Calu3 (cell line): ENCODE data around the gene EPS8L1. TPM values are rescaled to one million over a fixed set of nuclear protein-coding genes. Genes with fewer than 3 reads are reported as not detected.
"Not testable (repeated sequence)": the region's sequence is repeated elsewhere in the genome, so short reads cannot be mapped to it uniquely, and the experiment has no call there.

Source experiments
- BruUV-seq: library from RNA; stranded (reverse); fragments of 400-500 nt; replicated peaks from 2 replicates; lab custom pipeline; 2021; lab: Mats Ljungman, UMichigan
- CTCF ChIA-PET: fragments of 300-600 bp; sonication (Branson Sonifier 250); formaldehyde crosslinking; loops from one replicate; lab custom pipeline; 2022; ENCODE audit warnings: antibody characterized with exemption; lab: Charles Lee
- DNase-seq: peaks from one replicate; pipeline ENCODE4 v3.0.0; 2022
- H3K27ac Mint-ChIP-seq: one replicate; pipeline ENCODE4 v1.8.0; 2022; ENCODE audit warnings: mixed read lengths; ENCODE audit not compliant: unreplicated experiment
- H3K27me3 Mint-ChIP-seq: one replicate; pipeline ENCODE4 v1.8.0; 2022; ENCODE audit warnings: mixed read lengths; ENCODE audit not compliant: unreplicated experiment
- H3K36me3 Mint-ChIP-seq: one replicate; pipeline ENCODE4 v1.8.0; 2022; ENCODE audit warnings: mild to moderate bottlenecking, moderate library complexity, mixed read lengths; ENCODE audit not compliant: insufficient read depth, unreplicated experiment
- H3K4me1 Mint-ChIP-seq: one replicate; pipeline ENCODE4 v1.8.0; 2022; ENCODE audit warnings: mild to moderate bottlenecking, low read depth, mixed read lengths; ENCODE audit not compliant: unreplicated experiment
- H3K4me3 Mint-ChIP-seq: one replicate; pipeline ENCODE4 v1.8.0; 2022; ENCODE audit warnings: mild to moderate bottlenecking, low read depth, moderate library complexity, mixed read lengths; ENCODE audit not compliant: unreplicated experiment
- H3K9me3 Mint-ChIP-seq: one replicate; pipeline ENCODE4 v1.8.0; 2022; ENCODE audit warnings: low read depth, mixed read lengths; ENCODE audit not compliant: unreplicated experiment
- CTCF ChIP-seq: fragments of 200-600 bp; IDR thresholded peaks from one replicate; pipeline ENCODE4 v1.8.0; 2022; ENCODE audit warnings: antibody characterized with exemption; ENCODE audit not compliant: unreplicated experiment
- intact Hi-C: fragments of 100-400 bp; cut with micrococcal nuclease; formaldehyde crosslinking; loops from one replicate; pipeline ENCODE4 v1.10.0; 2022; ENCODE audit not compliant: unreplicated experiment
- total RNA-seq: library from RNA; stranded (reverse); gene quantifications from 2 replicates; pipeline ENCODE4 v1.2.3, GENCODE V29; 2022

The EPS8L1 gene
- total RNA-seq, 1 experiment from 2014 or later = 97.3 TPM

DNA sequence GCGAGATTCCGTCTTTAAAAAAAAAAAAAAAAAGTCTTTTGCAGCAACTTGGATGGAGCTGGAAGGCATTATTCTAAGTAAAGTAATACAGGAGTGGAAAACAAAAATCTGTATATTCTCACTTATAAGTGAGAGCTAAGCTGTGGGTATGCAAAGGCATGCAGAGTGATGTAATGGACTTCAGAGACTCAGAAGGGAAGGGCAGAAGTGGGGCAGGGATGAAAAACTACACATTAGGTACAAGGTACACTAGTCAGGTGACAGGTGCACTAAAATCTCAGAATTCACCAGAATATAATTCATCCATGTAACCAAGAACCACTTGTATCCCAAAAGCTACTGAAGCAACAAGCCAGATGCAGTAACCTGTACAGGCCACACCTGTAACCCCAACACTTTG lies 39.6 kb upstream of the EPS8L1 start:
- Mint-ChIP-seq H3K9me3 (no peaks in the 10 kb centered on the region), H3K27me3 (no peaks in the 10 kb centered on the region), H3K4me3 (no peak overlapping the region), H3K36me3 (peaks cover 36% of the 10 kb centered on the region), H3K4me1 (no peaks in the 10 kb centered on the region), H3K27ac (no peak overlapping the region)
- no TSS peak for BruUV-seq
- no peak for TF ChIP-seq CTCF
- no peak for DNase-seq
- CTCF ChIA-PET = interaction anchor here (0.6 to 0.7 kb wide), 2 partner anchors 18 to 444 kb away, joined by 3 to 4 read pairs; no protein-coding TSS in a partner anchor
- intact Hi-C loops = no loop called here

DNA sequence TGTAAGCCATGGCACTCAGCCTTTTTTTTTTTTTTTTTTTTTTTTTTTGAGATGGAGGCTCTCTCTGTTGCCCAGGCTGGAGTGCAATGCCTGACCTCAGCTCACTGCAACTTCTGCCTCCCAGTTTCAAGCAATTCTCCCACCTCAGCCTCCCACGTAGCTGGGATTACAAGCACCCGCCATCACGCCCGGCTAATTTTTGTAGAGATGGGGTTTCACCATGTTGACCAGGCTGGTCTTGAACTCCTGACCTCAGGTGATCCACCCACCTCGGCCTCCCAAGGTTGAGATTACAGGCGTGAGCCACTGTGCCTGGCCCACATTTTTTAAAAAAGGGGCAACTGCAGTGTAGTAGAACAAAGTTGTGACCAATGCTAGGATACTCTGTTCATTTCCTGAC lies 38.1 kb upstream of the EPS8L1 start:
- CTCF ChIA-PET, H3K4me3 Mint-ChIP-seq, DNase-seq, H3K27me3 Mint-ChIP-seq, H3K4me1 Mint-ChIP-seq, intact Hi-C loops, H3K27ac Mint-ChIP-seq, H3K9me3 Mint-ChIP-seq, BruUV-seq: not testable (repeated sequence)
- peaks cover 45% of the 10 kb centered on the region for H3K36me3 Mint-ChIP-seq

- H3K27ac Mint-ChIP-seq, H3K4me3 Mint-ChIP-seq, BruUV-seq, DNase-seq, H3K27me3 Mint-ChIP-seq, intact Hi-C loops, CTCF ChIA-PET, H3K4me1 Mint-ChIP-seq, H3K9me3 Mint-ChIP-seq: not testable (repeated sequence)
- peaks cover 69% of the 10 kb centered on the region for H3K36me3 Mint-ChIP-seq
Observed at GRCh38 chr19:55040654-55041053, 35.0 kb upstream of the EPS8L1 start.

GRCh38 chr19:55041244-55041626 lies 34.4 kb upstream of the EPS8L1 start:
- Mint-ChIP-seq H3K4me1 (no peaks in the 10 kb centered on the region), H3K9me3 (no peaks in the 10 kb centered on the region), H3K27ac (no peak overlapping the region), H3K27me3 (no peaks in the 10 kb centered on the region), H3K4me3 (no peak overlapping the region), H3K36me3 (peaks cover 73% of the 10 kb centered on the region)
- CTCF ChIA-PET = no interaction called here
- intact Hi-C loops = no loop called here
- no peak for DNase-seq
- no TSS peak for BruUV-seq
- TF ChIP-seq CTCF = no peak

- no peak overlapping the region for H3K4me3 Mint-ChIP-seq
- no peaks in the 10 kb centered on the region for H3K27me3 Mint-ChIP-seq
- H3K27ac Mint-ChIP-seq = no peak overlapping the region
- no peak for DNase-seq
- H3K4me1 Mint-ChIP-seq = no peaks in the 10 kb centered on the region
- no peak for TF ChIP-seq CTCF
- BruUV-seq = no TSS peak
- H3K36me3 Mint-ChIP-seq = peaks cover 75% of the 10 kb centered on the region
- CTCF ChIA-PET = no interaction called here
- H3K9me3 Mint-ChIP-seq = no peaks in the 10 kb centered on the region
- intact Hi-C loops = no loop called here
Observed at GRCh38 chr19:55041627-55042343, 33.9 kb upstream of the EPS8L1 start.
